Mononuclear cell (primary cell): ENCODE data around the gene MCEMP1. TPM values are rescaled to one million over a fixed set of nuclear protein-coding genes. Genes with fewer than 3 reads are reported as not detected.
A peak's percentile ranks its signal among the peaks of the same experiment; 100 is the strongest.

Experiments
- H3K27me3 ChIP-seq: 2 replicates; pipeline ENCODE4 v1.6.0; 2011; ENCODE audit warnings: low read length, control low read depth; ENCODE audit not compliant: insufficient read depth
- H3K4me1 ChIP-seq: 2 replicates; pipeline ENCODE4 v1.5.1; 2011; ENCODE audit warnings: mild to moderate bottlenecking, low read length, control low read depth; ENCODE audit not compliant: insufficient read depth
- H3K4me3 ChIP-seq: 2 replicates; pipeline ENCODE4 v1.5.1; 2011; ENCODE audit warnings: mild to moderate bottlenecking, low read length, moderate library complexity
- H3K9me3 ChIP-seq: 2 replicates; pipeline ENCODE4 v1.5.1; 2011; ENCODE audit warnings: low read depth, mild to moderate bottlenecking, control low read depth, low read length
- total RNA-seq: library from RNA; depleted of rRNA; stranded (reverse); fragments of >200 nt; gene quantifications from one replicate; pipeline ENCODE4 v1.2.3, GENCODE V29; 2012

The MCEMP1 gene
- total RNA-seq, 1 donor, result 1.8 TPM

DNA sequence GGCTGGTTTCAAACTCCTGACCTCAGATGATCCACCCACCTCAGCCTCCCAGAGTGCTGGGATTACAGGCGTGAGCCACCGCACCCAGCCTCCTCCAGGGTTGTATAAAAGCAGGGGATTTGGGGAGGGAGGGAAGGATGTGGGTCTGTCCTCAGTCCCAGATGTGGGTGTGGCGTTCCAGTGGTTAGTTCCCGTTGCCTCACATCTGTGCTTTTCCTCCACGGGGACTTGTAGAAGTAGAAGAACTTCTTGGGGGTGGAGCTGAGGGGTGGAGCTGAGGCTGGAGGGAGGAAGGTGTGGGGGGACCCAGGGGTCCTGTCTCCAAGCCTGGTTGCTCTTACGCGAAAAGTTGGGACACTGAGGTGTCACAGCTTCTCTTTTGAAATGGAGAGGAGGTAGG, 514 bp upstream of the MCEMP1 start:
- H3K27me3 ChIP-seq, result no peaks in the 10 kb centered on the region
- peak overlapping the region; percentile 33 for H3K4me3 ChIP-seq
- H3K9me3 ChIP-seq, result no peaks in the 10 kb centered on the region
- H3K4me1 ChIP-seq, result peaks cover 77% of the 10 kb centered on the region

- peaks cover 90% of the 10 kb centered on the region for H3K4me1 ChIP-seq
- H3K4me3 ChIP-seq, result peak overlapping the region; percentile 33
- no peaks in the 10 kb centered on the region for H3K9me3 ChIP-seq
- H3K27me3 ChIP-seq, result no peaks in the 10 kb centered on the region
Observed at GRCh38 chr19:7677669-7678311, 900 bp downstream of the MCEMP1 start.

GRCh38 chr19:7678971-7679751, 2.3 kb downstream of the MCEMP1 start:
- Histone ChIP-seq H3K9me3 (no peaks in the 10 kb centered on the region), H3K27me3 (no peaks in the 10 kb centered on the region), H3K4me3 (no peak overlapping the region), H3K4me1 (peaks cover 82% of the 10 kb centered on the region)

- H3K27me3 ChIP-seq, result no peaks in the 10 kb centered on the region
- no peaks in the 10 kb centered on the region for H3K9me3 ChIP-seq
- peak overlapping the region; percentile 95 for H3K4me3 ChIP-seq
- H3K4me1 ChIP-seq, result peaks cover 74% of the 10 kb centered on the region
Observed at GRCh38 chr19:7679771-7680605, 3.1 kb downstream of the MCEMP1 start.

- H3K9me3 ChIP-seq, result no peaks in the 10 kb centered on the region
- no peaks in the 10 kb centered on the region for H3K27me3 ChIP-seq
- peaks cover 66% of the 10 kb centered on the region for H3K4me1 ChIP-seq
- H3K4me3 ChIP-seq, result peak within 1 kb of the TSS; percentile 95
Observed at GRCh38 chr19:7680606-7681339, 3.9 kb downstream of the MCEMP1 start, which contains the start of gene TRAPPC5. TRAPPC5 (plus strand) TSS chr19:7680833; CDS start chr19:7682254, 1,421 bp downstream.

- Histone ChIP-seq H3K4me3 (peak overlapping the region; percentile 95), H3K9me3 (no peaks in the 10 kb centered on the region), H3K27me3 (no peaks in the 10 kb centered on the region), H3K4me1 (peaks cover 58% of the 10 kb centered on the region)
Observed at GRCh38 chr19:7681340-7682174, 4.7 kb downstream of the MCEMP1 start.

DNA sequence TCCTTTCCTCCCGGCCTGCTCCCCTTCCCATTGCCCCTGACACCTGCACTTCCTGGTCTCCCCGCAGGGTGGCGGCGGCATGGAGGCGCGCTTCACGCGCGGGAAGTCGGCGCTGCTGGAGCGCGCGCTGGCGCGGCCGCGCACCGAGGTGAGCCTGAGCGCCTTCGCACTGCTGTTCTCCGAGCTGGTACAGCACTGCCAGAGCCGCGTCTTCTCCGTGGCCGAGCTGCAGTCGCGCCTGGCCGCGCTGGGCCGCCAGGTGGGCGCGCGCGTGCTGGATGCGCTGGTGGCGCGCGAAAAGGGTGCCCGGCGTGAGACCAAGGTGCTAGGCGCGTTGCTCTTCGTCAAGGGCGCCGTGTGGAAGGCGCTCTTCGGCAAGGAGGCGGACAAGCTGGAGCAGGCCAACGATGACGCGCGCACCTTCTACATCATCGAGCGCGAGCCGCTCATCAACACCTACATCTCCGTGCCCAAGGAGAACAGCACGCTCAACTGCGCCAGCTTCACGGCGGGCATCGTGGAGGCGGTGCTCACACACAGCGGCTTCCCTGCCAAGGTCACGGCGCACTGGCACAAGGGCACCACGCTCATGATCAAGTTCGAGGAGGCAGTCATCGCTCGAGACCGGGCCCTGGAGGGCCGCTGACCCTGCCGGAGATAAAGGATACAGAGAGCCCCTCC, 5.4 kb downstream of the MCEMP1 start:
- Histone ChIP-seq H3K9me3 (no peaks in the 10 kb centered on the region), H3K4me1 (peaks cover 50% of the 10 kb centered on the region), H3K4me3 (peak overlapping the region; percentile 95), H3K27me3 (no peaks in the 10 kb centered on the region)

GRCh38 chr19:7685546-7686445, 8.9 kb downstream of the MCEMP1 start:
- Histone ChIP-seq H3K4me3 (no peak overlapping the region), H3K4me1 (peaks cover 23% of the 10 kb centered on the region), H3K9me3 (no peaks in the 10 kb centered on the region), H3K27me3 (no peaks in the 10 kb centered on the region)

DNA sequence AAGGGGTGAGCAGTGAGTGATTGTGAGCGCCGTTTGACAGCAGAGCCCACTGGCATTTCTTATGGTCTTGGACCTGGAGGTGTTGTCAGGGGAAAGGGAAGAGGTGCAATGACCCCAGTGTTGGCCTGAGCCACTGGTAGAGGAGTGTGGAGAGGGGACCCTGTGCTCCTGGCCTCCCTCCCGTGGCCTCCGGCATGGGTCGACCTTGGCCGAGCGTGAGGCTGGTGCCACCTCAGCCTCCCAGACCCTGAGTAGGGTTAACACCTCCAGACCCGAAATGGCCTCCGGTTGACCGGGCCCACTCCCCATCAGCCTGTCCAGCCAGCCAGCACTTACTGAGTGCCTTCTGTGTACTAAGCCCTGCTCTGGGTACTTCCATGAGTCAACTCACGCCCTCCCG, 10.3 kb downstream of the MCEMP1 start:
- H3K4me1 ChIP-seq, result peaks cover 16% of the 10 kb centered on the region
- no peaks in the 10 kb centered on the region for H3K27me3 ChIP-seq
- H3K4me3 ChIP-seq, result no peak overlapping the region
- H3K9me3 ChIP-seq, result no peaks in the 10 kb centered on the region

DNA sequence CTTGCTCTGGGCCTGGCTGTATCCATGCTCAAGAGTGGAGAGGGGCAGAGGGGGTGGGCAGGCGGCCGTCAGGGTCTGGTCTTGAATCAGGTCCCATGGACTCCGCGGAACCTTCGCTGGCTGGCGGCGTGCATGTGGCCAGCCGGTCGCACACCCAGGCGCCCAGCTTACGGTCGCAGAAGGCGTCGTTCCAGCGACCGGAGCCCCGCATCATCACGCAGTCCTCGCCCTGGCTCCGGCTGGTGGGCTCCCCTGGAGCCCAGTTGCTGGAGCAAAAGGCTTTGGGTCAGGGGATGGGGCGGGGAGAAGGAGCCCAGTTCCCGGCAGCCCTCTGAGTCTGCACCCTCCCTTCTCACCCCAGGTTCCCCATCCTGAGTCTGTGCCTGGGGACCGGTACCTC, 12.3 kb downstream of the MCEMP1 start:
- no peak overlapping the region for H3K4me3 ChIP-seq
- H3K9me3 ChIP-seq, result no peaks in the 10 kb centered on the region
- H3K27me3 ChIP-seq, result no peaks in the 10 kb centered on the region
- peaks cover 11% of the 10 kb centered on the region for H3K4me1 ChIP-seq

DNA sequence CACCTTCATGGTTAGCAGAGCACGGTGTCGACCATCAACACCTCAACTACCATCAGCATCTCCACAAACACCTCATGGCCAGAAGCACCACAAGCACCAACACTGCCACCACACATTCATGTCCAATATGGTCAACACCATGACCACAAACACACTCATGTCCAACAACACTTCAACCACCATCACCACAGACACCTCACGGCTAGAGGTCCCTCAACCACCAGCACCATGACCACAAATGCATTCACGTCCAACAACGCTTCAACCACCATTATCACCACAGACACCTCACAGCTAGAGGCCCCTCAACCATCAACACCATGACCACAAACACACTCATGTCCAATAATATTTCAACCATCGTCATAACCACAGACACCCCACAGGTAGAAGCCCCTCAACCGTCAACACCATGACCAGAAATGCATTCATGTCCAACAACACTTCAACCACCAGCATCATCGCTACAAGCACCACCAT, 13.9 kb downstream of the MCEMP1 start:
- Histone ChIP-seq H3K4me1 (peaks cover 23% of the 10 kb centered on the region), H3K27me3 (no peaks in the 10 kb centered on the region), H3K9me3 (no peaks in the 10 kb centered on the region), H3K4me3 (no peak overlapping the region)

DNA sequence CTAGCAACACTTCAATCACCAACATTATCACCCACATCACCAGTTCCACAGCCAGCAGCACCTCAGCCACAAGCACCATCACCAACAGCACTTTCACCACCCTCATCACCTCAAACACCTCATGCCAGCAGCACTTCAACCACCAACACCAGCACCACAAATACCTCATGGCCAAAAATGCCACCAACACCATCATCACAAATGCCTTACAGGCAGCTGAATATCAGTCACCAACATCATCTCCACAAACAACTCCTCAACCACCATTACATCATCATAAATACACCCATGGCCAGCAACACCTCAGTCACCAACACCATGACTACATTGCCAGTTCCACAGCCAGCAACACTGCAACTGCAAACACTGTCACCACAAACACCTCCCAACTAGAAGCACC, 14.6 kb downstream of the MCEMP1 start:
- Histone ChIP-seq H3K4me1 (peaks cover 23% of the 10 kb centered on the region), H3K4me3 (no peak overlapping the region), H3K9me3 (no peaks in the 10 kb centered on the region), H3K27me3 (no peaks in the 10 kb centered on the region)
